H1 (cell line): ENCODE measurements around the gene RAB33A. TPM values are rescaled to one million over a fixed set of nuclear protein-coding genes. Genes with fewer than 3 reads are reported as not detected.

ENCODE experiments used
- CTCF ChIA-PET: fragments of 300-600 bp; sonication (Branson Sonifier 250); formaldehyde crosslinking; loops from one replicate; lab custom pipeline; 2021; ENCODE audit not compliant: partially characterized antibody; lab: Charles Lee
- POLR2A ChIA-PET: fragments of 300-600 bp; sonication (Branson Sonifier 250); formaldehyde crosslinking; loops from one replicate; lab custom pipeline; 2021; ENCODE audit warnings: inconsistent platforms; ENCODE audit not compliant: partially characterized antibody; lab: Charles Lee
- DNase-seq, 2 experiments: peaks; one replicate each; pipeline versions ENCODE4 v3.0.0 to v3.0.0-alpha.2; 2010 to 2022; ENCODE audit warnings: low spot score in 2 of 2, low read depth in 1 of 2, mixed read lengths in 1 of 2
- FAIRE-seq: peaks from 2 replicates; lab custom pipeline; 2011; peaks lifted over from hg19 to GRCh38; lab: Jason Lieb, UNC
- H2AFZ ChIP-seq: 2 replicates; pipeline ENCODE4 v1.8.1; 2012; ENCODE audit warnings: low read length, inconsistent platforms
- H2AK5ac ChIP-seq: 2 replicates; pipeline ENCODE4 v1.6.1; 2013; ENCODE audit warnings: low read depth, low read length
- H2BK120ac ChIP-seq: replicated peaks from 2 replicates; pipeline ENCODE3; 2013; ENCODE audit warnings: low read depth, low read length, inconsistent platforms
- H2BK12ac ChIP-seq: 2 replicates; pipeline ENCODE4 v1.6.1; 2013; ENCODE audit warnings: low read depth, low read length
- H2BK15ac ChIP-seq: 2 replicates; pipeline ENCODE4 v1.6.1; 2013; ENCODE audit warnings: low read length
- H2BK20ac ChIP-seq: 2 replicates; pipeline ENCODE4 v1.6.1; 2013; ENCODE audit warnings: low read length
- H2BK5ac ChIP-seq: 2 replicates; pipeline ENCODE4 v1.6.1; 2013; ENCODE audit warnings: low read depth, low read length
- H3K14ac ChIP-seq: 2 replicates; pipeline ENCODE4 v1.6.1; 2013; ENCODE audit warnings: inconsistent platforms; ENCODE audit not compliant: insufficient read length
- H3K18ac ChIP-seq: 2 replicates; pipeline ENCODE4 v1.6.1; 2013; ENCODE audit warnings: low read length; ENCODE audit errors: extremely low read depth
- H3K23ac ChIP-seq: 2 replicates; pipeline ENCODE4 v1.6.1; 2013; ENCODE audit warnings: inconsistent platforms; ENCODE audit not compliant: insufficient read length
- H3K23me2 ChIP-seq: 2 replicates; pipeline ENCODE4 v1.6.1; 2013; ENCODE audit warnings: low read depth, low read length
- H3K27ac ChIP-seq: 2 replicates; pipeline ENCODE4 v1.6.1; 2011; ENCODE audit warnings: low read depth, low read length, inconsistent platforms
- H3K27me3 ChIP-seq, 4 experiments: replicated peaks in 1 of 4; 1 replicate in 1 of 4; 2 replicates in 3 of 4; pipeline versions ENCODE4 v1.6.1 to v1.8.1; 2011 to 2013; ENCODE audit warnings: low read length in 3 of 4, mild to moderate bottlenecking in 3 of 4, inconsistent platforms in 2 of 4, mixed read lengths in 2 of 4, moderate library complexity in 1 of 4; ENCODE audit not compliant: control insufficient read depth in 3 of 4, insufficient read depth in 3 of 4; ENCODE audit errors: extremely low read depth in 1 of 4
- H3K36me3 ChIP-seq, 4 experiments: 2 replicates each; pipeline versions ENCODE4 v1.6.1 to v1.8.1; 2011 to 2013; ENCODE audit warnings: mild to moderate bottlenecking in 4 of 4, low read length in 3 of 4, moderate library complexity in 2 of 4, control low read depth in 1 of 4, inconsistent platforms in 1 of 4; ENCODE audit not compliant: insufficient read depth in 4 of 4, control insufficient read depth in 2 of 4
- H3K4ac ChIP-seq: replicated peaks from 2 replicates; pipeline ENCODE3; 2013; ENCODE audit warnings: low read length, low read depth, mixed read lengths, inconsistent platforms; ENCODE audit not compliant: insufficient read length
- H3K4me1 ChIP-seq, 4 experiments: replicated peaks in 1 of 4; 1 replicate in 1 of 4; 2 replicates in 3 of 4; pipeline versions ENCODE4 v1.6.1 to v1.8.1; 2011 to 2013; ENCODE audit warnings: low read length in 3 of 4, inconsistent platforms in 2 of 4, mixed read lengths in 1 of 4; ENCODE audit not compliant: insufficient read depth in 4 of 4, control insufficient read depth in 3 of 4
- H3K4me2 ChIP-seq, 2 experiments: 2 replicates each; pipeline versions ENCODE4 v1.6.1 to v1.8.1; 2011 to 2013; ENCODE audit warnings: low read depth in 2 of 2, low read length in 2 of 2, control low read depth in 1 of 2, inconsistent platforms in 1 of 2, mild to moderate bottlenecking in 1 of 2; ENCODE audit not compliant: insufficient read depth in 1 of 2
- H3K4me3 ChIP-seq, 4 experiments: fragments of 200-600, 300-600 bp in 1 of 4; sonication (generic), shearing (Covaris generic), sonication (Bioruptor Twin) in 1 of 4; 2 replicates each; pipeline versions ENCODE4 v1.5.1 to v1.8.1; 2011 to 2016; ENCODE audit warnings: low read length in 4 of 4, low read depth in 3 of 4, control low read depth in 2 of 4, inconsistent platforms in 2 of 4, mild to moderate bottlenecking in 2 of 4, mixed read lengths in 1 of 4, moderate library complexity in 1 of 4; ENCODE audit not compliant: insufficient read depth in 2 of 4; ENCODE audit errors: extremely low read depth in 1 of 4
- H3K56ac ChIP-seq: replicated peaks from 2 replicates; pipeline ENCODE3; 2013; ENCODE audit warnings: low read depth, mild to moderate bottlenecking, mixed read lengths, low read length, inconsistent platforms; ENCODE audit not compliant: insufficient read length
- H3K79me1 ChIP-seq: 2 replicates; pipeline ENCODE4 v1.6.1; 2013; ENCODE audit warnings: low read depth, low read length, control low read depth
- H3K79me2 ChIP-seq, 2 experiments: 2 replicates each; pipeline versions ENCODE4 v1.6.1 to v1.8.1; 2012 to 2013; ENCODE audit warnings: low read length in 2 of 2, mild to moderate bottlenecking in 2 of 2, inconsistent platforms in 1 of 2; ENCODE audit not compliant: insufficient read depth in 2 of 2, control insufficient read depth in 1 of 2
- H3K9ac ChIP-seq, 4 experiments: replicated peaks in 1 of 4; 1 replicate in 1 of 4; 2 replicates in 3 of 4; pipeline versions ENCODE4 v1.6.1 to v1.8.1; 2011 to 2013; ENCODE audit warnings: low read depth in 3 of 4, low read length in 3 of 4, control low read depth in 2 of 4, mild to moderate bottlenecking in 2 of 4, moderate library complexity in 2 of 4, inconsistent platforms in 1 of 4; ENCODE audit errors: extremely low read depth in 1 of 4
- H3K9me3 ChIP-seq, 2 experiments: 2 replicates each; pipeline versions ENCODE4 v1.6.1 to v1.8.1; 2012 to 2013; ENCODE audit warnings: mild to moderate bottlenecking in 2 of 2, moderate library complexity in 2 of 2, control low read depth in 1 of 2, inconsistent platforms in 1 of 2, low read depth in 1 of 2, low read length in 1 of 2, mixed read lengths in 1 of 2; ENCODE audit not compliant: insufficient read depth in 2 of 2
- H4K20me1 ChIP-seq, 2 experiments: replicated peaks in 1 of 2; 2 replicates each; pipeline versions ENCODE3 to v1.8.1; 2011 to 2013; ENCODE audit warnings: inconsistent platforms in 2 of 2, low read length in 2 of 2, mild to moderate bottlenecking in 1 of 2; ENCODE audit not compliant: insufficient read depth in 2 of 2, control insufficient read depth in 1 of 2
- H4K5ac ChIP-seq: 2 replicates; pipeline ENCODE4 v1.6.1; 2013; ENCODE audit warnings: low read length, low read depth, mixed read lengths, inconsistent platforms; ENCODE audit not compliant: insufficient read length
- H4K8ac ChIP-seq: 2 replicates; pipeline ENCODE4 v1.8.0; 2013; ENCODE audit warnings: mild to moderate bottlenecking, moderate library complexity, low read length, inconsistent platforms; ENCODE audit not compliant: insufficient read depth; ENCODE audit errors: extremely low read depth
- H4K91ac ChIP-seq: replicated peaks from 2 replicates; pipeline ENCODE3; 2013; ENCODE audit warnings: low read length, mixed read lengths, inconsistent platforms; ENCODE audit not compliant: insufficient read length
- ASH2L ChIP-seq: fragments of 200-600, 300-600 bp; sonication (generic); IDR thresholded peaks from one replicate; pipeline ENCODE4 v1.7.1; 2017; ENCODE audit warnings: low read length
- ATF3 ChIP-seq: IDR thresholded peaks from 2 replicates; pipeline ENCODE4 v1.6.1; 2011; ENCODE audit warnings: low read depth, mild to moderate bottlenecking, low read length; ENCODE audit not compliant: insufficient read depth
- BACH1 ChIP-seq: IDR thresholded peaks from 2 replicates; pipeline ENCODE4 v1.6.1; 2012; ENCODE audit warnings: low read length, improper control_type of control experiment
- HDAC6 ChIP-seq: IDR thresholded peaks from one replicate; pipeline ENCODE4 v1.7.1; 2012; ENCODE audit warnings: low read depth, mild to moderate bottlenecking, inconsistent platforms, low read length, moderate library complexity
- KDM4A ChIP-seq: IDR thresholded peaks from one replicate; pipeline ENCODE4 v1.7.1; 2012; ENCODE audit warnings: low read depth, mild to moderate bottlenecking, moderate library complexity, low read length, inconsistent platforms; ENCODE audit not compliant: severe bottlenecking
- NANOG ChIP-seq: IDR thresholded peaks from 2 replicates; pipeline ENCODE4 v1.6.1; 2011; ENCODE audit warnings: low read length, low read depth, mild to moderate bottlenecking, inconsistent platforms; ENCODE audit not compliant: insufficient read depth, poor library complexity, severe bottlenecking
- PHF8 ChIP-seq: fragments of 200-600 bp; sonication (generic); conservative IDR thresholded peaks from 2 replicates; pipeline ENCODE4 v1.7.1; 2012; ENCODE audit warnings: low read depth, mild to moderate bottlenecking, inconsistent platforms, low read length, moderate library complexity
- POLR2A ChIP-seq, 2 experiments: IDR thresholded peaks; 1 replicate in 1 of 2; 2 replicates in 1 of 2; pipeline ENCODE4 v1.6.1; 2011; ENCODE audit warnings: low read depth in 2 of 2, low read length in 2 of 2, mild to moderate bottlenecking in 2 of 2; ENCODE audit errors: control extremely low read depth in 1 of 2
- POU5F1 ChIP-seq: IDR thresholded peaks from 2 replicates; pipeline ENCODE4 v1.6.1; 2011; ENCODE audit warnings: low read depth, mild to moderate bottlenecking, low read length, moderate library complexity
- RAD21 ChIP-seq, 2 experiments: IDR thresholded peaks in 1 of 2; conservative IDR thresholded peaks in 1 of 2; 2 replicates each; pipeline ENCODE4 v1.6.1; 2011; ENCODE audit warnings: low read depth in 2 of 2, low read length in 2 of 2, improper control_type of control experiment in 1 of 2, inconsistent platforms in 1 of 2, mild to moderate bottlenecking in 1 of 2, moderate library complexity in 1 of 2
- SRF ChIP-seq: IDR thresholded peaks from 2 replicates; pipeline ENCODE4 v1.6.1; 2011; ENCODE audit warnings: mild to moderate bottlenecking, low read depth, low read length, moderate library complexity
- WGBS, 2 experiments: shearing (Covaris generic) in 1 of 2; methylation state at CpG; one replicate each; pipeline versions ENCODE4 v1.1.6 to v1.1.7; 2013 to 2015; ENCODE audit warnings: low lambda C conversion rate in 2 of 2, mixed read lengths in 2 of 2, inconsistent platforms in 1 of 2, low coverage in 1 of 2, missing lambda C conversion rate in 1 of 2; ENCODE audit not compliant: insufficient replicate concordance in 2 of 2, insufficient coverage in 1 of 2, insufficient read length in 1 of 2; ENCODE audit errors: extremely low coverage in 1 of 2, missing lambda C conversion rate in 1 of 2; 5-methylcytosine and 5-hydroxymethylcytosine counted together
- polyA plus RNA-seq, 7 experiments: library from polyadenylated mRNA; depleted of rRNA in 3 of 7; stranded (reverse) in 5 of 7; unstranded in 2 of 7; fragments of >200 nt in 5 of 7; fragments of 200-250 nt in 2 of 7; gene quantifications; 1 replicate in 5 of 7; 2 replicates in 1 of 7; 4 replicates in 1 of 7; pipeline versions ENCODE4 v1.2.1 to v1.2.3, GENCODE V29; 2011 to 2013; ENCODE audit warnings: missing spikeins in 2 of 7, mixed read lengths in 2 of 7
- total RNA-seq: library from RNA; stranded (reverse); fragmentation: NEBNext Ultra II Directional; extraction: Animal tissue kit (Norgen Biotek cat#: 25700); gene quantifications from 2 replicates; pipeline ENCODE4 v1.2.1, GENCODE V29; 2021

The RAB33A gene
- total and polyA plus RNA-seq, 2 of the 8 experiments (the other 6 are each of a cell fraction or from before 2014, with no cell fraction given): 2.8 to 4.6 TPM

- Histone ChIP-seq H2AFZ (peak within 1 kb of the TSS; percentile 96), H2BK12ac (0 out of 2 replicates have a peak within 1 kb of the TSS, but pooled peaks have one; percentile 60), H3K9me3 (no peaks in the 10 kb centered on the region), H4K20me1 (no peaks in the 10 kb centered on the region), H4K8ac (peak within 1 kb of the TSS; percentile 94), H2BK15ac (no peak within 1 kb of the TSS), H2AK5ac (no peak within 1 kb of the TSS), H3K4me1 (peaks cover 0 to 6% (median 0%) of the 10 kb centered on the region in 4 experiments; a peak in 4 of 7 replicates), H4K91ac (no peak within 1 kb of the TSS), H3K14ac (no peak within 1 kb of the TSS), H2BK20ac (no peak within 1 kb of the TSS), H3K56ac (peak within 1 kb of the TSS; percentile 69), H3K18ac (peak within 1 kb of the TSS; percentile 83), H2BK5ac (peak within 1 kb of the TSS; percentile 96), H3K27ac (peak within 1 kb of the TSS; percentile 84), H2BK120ac (no peak within 1 kb of the TSS), H3K23me2 (peaks cover 2% of the 10 kb centered on the region; the same call in 1 of the 2 replicates), H4K5ac (peak within 1 kb of the TSS; percentile 83), H3K23ac (no peak within 1 kb of the TSS), H3K4me3 (peak within 1 kb of the TSS; percentile 68 to 82 (median 76)), H3K79me1 (0 out of 2 replicates have a peak, but pooled peaks cover 2% of the 10 kb centered on the region), H3K27me3 (no peaks in the 10 kb centered on the region), H3K79me2 (peaks cover 0 to 12% of the 10 kb centered on the region in 2 experiments; a peak in 2 of 4 replicates), H3K4ac (no peak within 1 kb of the TSS), H3K9ac (peak within 1 kb of the TSS; percentile 63 to 74 (median 72)), H3K36me3 (no peaks in the 10 kb centered on the region), H3K4me2 (peak within 1 kb of the TSS; percentile 67 to 82)
- peak; percentile 13 for FAIRE-seq
- WGBS, 2 experiments: 2% methylated on average over 48 of the region's 50 CpGs; no CpG with 5 or more reads in 1 of the 2 experiments
- ChIA-PET CTCF (no interaction called here), POLR2A (interaction anchor here (0.6 to 1.2 kb wide), 2 partner anchors 8 to 554 kb away, joined by 3 read pairs; no protein-coding TSS in a partner anchor)
- peak; percentile 82 to 83 for DNase-seq
- TF ChIP-seq BACH1 (no peak), HDAC6 (no peak), POU5F1 (no peak), PHF8 (peak; percentile 40), NANOG (no peak), KDM4A (peak; percentile 57), ATF3 (no peak), RAD21 (IDR thresholded peaks at IDR 0.05 in 1 of 2, conservative IDR thresholded peaks at IDR 0.05 in 1 of 2; ENCODE audit: low read depth in 2 of 2, low read length in 2 of 2) (no peak), POLR2A (IDR thresholded peaks at IDR 0.05; ENCODE audit: control extremely low read depth in 1 of 2, low read depth in 2 of 2, low read length in 2 of 2) (peak; percentile 16 to 69), SRF (no peak), ASH2L (peak; percentile 78)
These were observed 5.9 kb upstream of the RAB33A start, which contains the start of gene AIFM1 for GRCh38 chrX:130165703-130166502. AIFM1 (minus strand) TSS chrX:130165841; CDS start chrX:130165656, 185 bp downstream.
